ENCODE results near the gene MAPK4.

GRCh38 chr18:50682852-50683251 is 123.0 kb downstream of the MAPK4 start:
- TF ChIP-seq POLR2A (IDR thresholded peaks at IDR 0.05) (no peak), EP300 (IDR thresholded peaks at IDR 0.05) (no peak)
- TF ChIP-seq, protein P1, sequence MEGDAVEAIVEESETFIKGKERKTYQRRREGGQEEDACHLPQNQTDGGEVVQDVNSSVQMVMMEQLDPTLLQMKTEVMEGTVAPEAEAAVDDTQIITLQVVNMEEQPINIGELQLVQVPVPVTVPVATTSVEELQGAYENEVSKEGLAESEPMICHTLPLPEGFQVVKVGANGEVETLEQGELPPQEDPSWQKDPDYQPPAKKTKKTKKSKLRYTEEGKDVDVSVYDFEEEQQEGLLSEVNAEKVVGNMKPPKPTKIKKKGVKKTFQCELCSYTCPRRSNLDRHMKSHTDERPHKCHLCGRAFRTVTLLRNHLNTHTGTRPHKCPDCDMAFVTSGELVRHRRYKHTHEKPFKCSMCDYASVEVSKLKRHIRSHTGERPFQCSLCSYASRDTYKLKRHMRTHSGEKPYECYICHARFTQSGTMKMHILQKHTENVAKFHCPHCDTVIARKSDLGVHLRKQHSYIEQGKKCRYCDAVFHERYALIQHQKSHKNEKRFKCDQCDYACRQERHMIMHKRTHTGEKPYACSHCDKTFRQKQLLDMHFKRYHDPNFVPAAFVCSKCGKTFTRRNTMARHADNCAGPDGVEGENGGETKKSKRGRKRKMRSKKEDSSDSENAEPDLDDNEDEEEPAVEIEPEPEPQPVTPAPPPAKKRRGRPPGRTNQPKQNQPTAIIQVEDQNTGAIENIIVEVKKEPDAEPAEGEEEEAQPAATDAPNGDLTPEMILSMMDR (IDR thresholded peaks at IDR 0.05), result no peak

Measured in sigmoid colon (tissue), 4 donors.